Superior temporal gyrus (tissue), 1 donor: ENCODE measurements around the gene CHMP4B.

Experiments used
- DNase-seq: peaks from one replicate; pipeline ENCODE4 v3.0.0-alpha.2; 2016; ENCODE audit errors: extremely low spot score

CHMP4B gene

DNA sequence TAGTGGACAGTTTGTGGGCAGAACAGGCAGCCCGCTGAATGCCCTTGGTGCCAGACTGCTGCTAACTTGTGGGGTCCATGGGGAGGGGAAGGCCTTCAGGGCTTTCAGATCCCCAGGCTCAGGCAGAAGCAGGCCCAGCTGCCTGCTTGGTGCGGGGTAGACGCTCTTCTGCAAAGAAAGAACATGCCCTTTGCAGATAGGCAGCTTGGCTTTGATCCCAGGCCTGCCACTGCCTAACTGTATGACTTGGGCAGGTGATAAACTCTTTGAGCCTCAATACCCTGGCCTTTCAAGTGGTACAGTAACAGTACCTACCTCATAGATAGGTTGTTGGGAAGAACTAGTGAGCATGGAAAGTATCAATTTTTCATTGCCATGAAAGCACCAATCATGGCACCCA lies 28.4 kb downstream of the CHMP4B start:
- no peak for DNase-seq

DNA sequence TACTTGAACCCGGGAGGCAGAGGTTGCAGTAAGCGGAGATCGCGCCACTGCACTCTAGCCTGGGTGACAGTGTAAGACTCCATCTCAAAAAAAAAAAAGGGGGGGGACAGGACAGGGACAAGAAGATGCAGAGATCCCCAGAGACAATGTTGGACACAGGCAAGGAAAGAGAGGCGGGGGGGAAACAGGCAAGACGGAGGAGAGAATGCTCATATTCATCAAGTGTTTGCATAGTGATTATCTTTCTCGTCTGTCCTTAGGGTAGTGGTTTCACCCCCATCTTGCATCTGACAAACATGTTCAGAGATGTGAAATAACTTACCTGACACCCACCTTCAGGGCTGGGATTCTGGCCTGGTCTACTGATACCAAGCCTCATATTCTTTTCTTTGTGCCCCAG lies 29.0 kb downstream of the CHMP4B start:
- DNase-seq = no peak

DNA sequence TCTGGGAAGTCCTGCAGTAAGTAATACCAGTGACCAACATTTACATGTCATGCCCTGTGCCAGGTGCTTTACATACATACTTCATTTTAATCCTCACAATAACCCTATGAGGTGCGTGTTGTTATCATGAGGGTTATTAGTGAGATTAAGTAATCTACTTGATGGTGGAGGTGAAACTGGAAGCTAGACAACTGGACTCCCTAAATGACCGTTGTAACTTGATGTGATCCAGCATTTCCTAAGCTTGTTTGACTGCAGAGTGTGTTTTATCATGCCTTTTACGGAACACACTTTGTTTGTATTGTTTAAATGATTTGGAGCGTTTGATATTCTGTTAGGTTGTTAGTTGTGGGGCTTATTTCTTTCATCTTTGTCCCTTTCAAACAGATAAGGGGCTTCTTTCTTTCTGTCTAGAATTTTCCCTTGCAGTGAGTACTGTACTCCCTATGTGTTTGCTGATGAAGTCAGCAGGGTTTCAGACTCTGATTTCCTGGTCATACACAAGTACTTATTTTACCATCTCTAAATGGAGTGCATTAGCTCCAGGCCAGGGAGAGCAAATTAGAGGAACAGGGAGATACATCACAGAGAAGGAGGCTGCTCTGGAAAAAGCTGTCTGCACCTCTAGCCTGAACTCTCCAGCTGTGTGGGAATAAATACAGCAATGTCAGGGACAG lies 29.7 kb downstream of the CHMP4B start:
- no peak for DNase-seq

DNA sequence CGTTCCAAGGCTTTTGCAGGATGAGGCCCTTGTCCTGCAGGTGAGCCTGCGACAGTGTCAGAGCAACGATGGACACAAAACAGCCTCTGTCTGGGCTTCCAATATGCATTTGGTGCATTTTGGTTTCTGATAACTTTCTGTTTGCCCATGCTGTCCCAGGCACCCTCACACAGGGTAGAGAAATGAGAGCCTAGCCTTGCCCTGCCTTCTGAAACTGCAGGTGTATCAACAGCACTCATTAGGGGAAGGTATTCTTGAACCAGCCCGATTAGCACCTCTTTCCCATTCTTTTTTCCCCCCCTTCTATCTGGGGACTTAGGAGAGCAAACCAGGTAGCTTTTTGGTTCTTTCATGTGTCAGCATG lies 30.3 kb downstream of the CHMP4B start:
- no peak for DNase-seq

DNA sequence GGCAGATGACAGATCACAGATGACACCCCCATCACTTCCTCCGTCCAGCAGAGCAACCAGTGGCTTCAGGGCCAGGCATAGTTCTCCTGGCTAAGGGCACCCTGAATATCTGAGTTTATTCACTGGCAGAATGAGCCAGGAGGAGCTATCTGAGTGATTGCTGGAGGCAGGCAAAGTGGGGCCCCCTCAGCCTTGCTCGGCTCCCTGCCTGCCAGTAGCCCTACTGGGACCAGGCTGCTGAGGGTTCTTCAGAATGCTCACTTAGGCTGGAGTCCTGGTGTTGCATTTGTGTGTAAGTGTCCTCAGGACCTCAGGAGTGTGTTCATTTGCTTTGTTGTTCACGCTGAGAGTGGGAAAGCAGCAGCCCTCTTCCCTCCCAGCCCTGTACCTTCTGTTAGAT lies 31.2 kb downstream of the CHMP4B start:
- no peak for DNase-seq

DNA sequence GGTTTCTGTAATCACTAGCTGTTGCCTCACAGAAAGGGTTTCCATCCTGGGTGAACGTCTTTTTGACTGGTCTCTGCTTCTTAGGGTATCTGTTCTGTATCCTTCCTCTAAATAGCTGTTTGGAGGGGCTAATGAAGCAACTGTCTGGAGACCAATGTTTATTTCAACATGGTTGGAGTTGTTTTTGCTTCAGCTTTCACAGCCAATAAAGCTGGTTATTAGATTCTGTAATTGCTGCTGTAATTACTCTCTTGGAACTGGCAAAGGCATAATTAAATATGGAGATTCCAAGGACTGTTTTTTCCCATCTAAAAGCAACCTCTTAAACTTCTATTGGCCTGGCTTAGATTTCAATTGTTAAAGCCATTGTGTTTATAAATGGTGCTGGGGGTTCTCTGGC lies 31.9 kb downstream of the CHMP4B start:
- DNase-seq = no peak

DNA sequence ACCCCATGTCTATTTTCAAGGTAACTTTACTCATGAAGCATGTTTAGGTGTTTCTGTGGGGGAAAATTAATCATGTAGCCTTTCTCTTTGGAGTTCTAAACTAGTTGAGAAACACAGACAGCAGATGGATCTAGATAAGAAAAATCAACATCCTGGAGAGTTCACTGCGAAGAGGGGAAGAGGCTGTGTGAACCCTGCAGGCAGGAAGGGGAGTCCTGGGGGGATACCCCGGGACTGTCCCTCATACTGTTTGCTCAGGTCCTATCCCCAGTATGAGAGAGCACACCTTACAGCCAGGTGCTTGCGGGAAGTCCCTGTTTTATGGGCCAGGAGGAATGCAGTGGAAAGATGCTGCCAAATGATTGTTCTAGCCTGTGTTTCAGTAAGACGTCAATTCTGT lies 32.7 kb downstream of the CHMP4B start:
- DNase-seq = no peak

DNA sequence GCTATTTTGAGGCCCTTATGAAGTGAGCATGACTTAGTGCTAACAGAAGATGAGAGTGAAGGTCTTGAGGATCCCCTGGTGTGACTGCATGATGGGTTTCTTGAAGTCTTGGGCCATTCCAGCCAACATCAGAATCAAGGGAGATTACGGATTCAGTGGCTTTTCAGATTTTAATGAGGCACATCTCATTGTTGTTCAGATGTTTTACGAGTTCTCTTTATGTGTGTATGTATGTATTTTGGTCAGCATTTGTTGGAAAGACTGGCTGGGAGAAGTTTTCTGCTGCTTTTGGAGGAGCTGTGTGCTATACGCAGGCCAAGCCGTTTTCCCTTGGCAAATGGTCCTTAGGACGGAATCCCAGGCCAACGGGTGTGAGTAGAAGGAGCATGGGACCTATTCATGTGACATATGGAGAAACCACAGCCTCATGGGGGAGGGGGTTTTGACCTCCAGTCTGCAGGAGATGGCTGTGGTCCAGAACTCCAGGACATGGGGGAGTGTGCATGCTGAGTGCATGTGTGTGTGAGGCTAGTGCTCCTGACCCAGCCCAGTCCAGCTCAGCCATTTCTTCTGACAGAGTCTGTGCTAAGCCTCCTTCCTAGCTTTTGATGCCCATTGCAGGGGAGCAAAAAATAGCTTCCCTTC lies 35.3 kb downstream of the CHMP4B start:
- no peak for DNase-seq

DNA sequence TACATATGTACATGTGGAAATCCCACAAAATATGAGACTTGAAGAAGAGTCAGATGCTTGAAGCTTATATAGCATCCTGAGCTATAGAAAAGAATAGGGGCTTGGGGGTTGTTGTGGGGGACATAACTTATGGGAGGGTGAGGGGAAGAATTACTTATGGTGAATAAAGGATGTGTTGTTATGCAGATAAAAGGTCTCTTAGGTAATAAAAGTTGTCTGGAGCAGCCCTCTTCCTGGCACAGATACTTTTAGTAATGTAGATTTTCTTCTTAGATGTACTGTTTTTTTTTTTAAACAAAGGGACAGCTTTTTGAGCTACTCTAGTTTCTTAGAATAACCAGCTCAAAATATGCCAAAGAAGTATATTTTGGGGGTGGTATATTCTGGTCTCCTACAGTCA lies 35.9 kb downstream of the CHMP4B start:
- DNase-seq = no peak

DNA sequence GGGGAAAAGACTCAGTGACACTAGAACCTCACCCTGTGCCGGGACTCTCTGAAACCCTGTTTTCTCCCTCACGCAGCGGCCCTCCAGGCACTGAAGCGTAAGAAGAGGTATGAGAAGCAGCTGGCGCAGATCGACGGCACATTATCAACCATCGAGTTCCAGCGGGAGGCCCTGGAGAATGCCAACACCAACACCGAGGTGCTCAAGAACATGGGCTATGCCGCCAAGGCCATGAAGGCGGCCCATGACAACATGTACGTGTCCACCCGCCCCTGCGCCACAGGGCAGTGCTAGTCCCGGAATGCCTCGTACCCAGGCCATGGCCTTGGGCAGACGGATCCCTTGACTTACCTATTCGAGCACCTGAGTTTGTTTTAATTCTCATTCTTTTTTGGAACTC lies 37.2 kb downstream of the CHMP4B start:
- DNase-seq = no peak

DNA sequence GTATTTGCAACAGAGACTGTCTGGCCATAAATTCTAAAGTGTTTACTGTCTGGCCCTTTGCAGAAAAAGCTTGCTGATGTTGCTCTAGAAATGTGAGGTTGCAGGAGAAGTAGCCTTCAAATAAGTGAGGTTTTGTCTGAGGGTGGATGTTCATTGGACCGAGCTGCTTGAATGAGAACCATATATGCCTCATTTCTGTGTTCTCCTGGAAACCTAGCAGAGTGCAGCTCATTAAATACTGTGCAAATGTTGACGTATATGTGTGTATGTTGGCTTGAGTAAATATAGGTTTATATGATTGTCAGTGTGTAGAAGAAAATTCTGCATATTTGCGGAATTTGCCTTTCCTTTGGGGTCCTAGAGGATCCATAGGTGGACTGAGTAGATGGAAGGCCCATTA lies 39.0 kb downstream of the CHMP4B start:
- DNase-seq = no peak

DNA sequence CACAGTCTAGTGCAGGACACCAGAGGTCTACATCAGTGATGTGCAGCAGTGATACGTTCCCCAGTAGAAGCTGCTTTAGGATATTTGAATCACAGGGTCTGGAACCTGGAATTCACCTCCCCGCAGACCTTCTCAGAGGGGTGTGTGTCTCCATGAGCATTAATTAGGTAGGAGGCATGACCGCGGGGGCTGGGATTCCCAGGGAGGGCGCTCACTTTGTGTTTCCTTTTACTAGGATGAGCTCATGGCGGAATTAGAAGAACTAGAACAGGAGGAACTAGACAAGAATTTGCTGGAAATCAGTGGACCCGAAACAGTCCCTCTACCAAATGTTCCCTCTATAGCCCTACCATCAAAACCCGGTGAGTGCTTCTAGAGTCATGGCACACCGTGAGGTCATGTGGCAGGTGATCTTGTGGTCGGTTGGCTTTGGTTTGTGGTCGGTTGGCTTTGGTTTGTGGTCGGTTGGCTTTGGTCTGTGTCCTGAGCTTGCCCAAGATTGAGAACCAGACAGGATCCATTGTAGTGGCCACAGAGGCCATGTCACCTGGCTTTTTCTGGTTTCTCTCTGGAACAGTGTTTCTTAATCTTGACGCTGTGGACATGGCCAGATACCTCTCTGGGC lies 40.8 kb downstream of the CHMP4B start:
- DNase-seq = no peak

DNA sequence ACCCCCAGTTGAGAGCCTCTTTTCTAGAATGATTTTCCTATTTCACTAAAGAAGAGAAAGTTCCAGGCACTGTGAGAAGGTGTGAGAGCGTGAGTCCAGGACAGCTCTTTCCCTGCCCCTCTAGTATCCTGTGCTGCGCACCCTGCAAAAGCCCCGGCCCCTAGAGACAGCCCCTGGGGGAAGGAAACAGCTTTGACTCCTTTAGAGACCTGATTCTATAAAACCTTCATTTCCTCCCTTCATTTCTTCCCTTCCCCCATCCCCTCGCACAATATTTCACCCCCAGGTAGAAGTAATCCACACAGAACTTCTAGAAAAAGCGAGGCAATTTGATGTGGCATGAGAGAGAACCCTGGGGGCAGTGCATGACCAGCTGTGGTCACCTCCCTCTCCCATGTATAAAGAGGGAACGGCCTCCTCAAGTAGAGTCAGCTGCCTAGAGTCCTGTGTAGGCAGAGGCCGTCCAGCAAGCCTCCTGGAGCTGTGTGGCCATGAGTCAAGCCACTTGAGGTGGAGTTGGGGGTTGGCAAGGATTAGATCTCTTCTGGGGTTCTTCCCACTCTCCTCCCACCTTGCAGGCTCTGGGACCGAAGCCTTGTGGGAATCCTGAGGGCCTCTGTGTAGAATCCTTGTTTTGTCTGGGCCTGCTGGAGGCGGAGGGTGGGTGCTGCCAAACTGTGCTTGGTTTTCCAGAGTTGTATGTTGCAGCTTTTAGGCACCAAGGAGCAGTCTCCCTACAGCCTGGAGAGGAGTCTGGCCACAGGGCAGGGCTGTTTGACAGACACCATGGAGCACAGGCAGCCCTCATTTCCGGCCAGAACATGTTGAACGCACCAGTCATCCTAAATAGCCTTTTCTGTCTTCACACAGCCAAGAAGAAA lies 41.7 kb downstream of the CHMP4B start:
- DNase-seq = no peak

DNA sequence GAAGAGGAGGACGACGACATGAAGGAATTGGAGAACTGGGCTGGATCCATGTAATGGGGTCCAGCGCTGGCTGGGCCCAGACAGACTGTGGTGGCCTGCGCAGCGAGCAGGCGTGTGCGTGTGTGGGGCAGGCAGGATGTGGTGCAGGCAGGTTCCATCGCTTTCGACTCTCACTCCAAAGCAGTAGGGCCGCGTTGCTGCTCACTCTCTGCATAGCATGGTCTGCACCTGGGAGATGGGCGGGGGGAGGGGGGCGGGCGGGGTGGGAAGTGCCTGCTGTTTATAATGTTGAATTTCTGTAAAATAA lies 42.3 kb downstream of the CHMP4B start:
- no peak for DNase-seq

DNA sequence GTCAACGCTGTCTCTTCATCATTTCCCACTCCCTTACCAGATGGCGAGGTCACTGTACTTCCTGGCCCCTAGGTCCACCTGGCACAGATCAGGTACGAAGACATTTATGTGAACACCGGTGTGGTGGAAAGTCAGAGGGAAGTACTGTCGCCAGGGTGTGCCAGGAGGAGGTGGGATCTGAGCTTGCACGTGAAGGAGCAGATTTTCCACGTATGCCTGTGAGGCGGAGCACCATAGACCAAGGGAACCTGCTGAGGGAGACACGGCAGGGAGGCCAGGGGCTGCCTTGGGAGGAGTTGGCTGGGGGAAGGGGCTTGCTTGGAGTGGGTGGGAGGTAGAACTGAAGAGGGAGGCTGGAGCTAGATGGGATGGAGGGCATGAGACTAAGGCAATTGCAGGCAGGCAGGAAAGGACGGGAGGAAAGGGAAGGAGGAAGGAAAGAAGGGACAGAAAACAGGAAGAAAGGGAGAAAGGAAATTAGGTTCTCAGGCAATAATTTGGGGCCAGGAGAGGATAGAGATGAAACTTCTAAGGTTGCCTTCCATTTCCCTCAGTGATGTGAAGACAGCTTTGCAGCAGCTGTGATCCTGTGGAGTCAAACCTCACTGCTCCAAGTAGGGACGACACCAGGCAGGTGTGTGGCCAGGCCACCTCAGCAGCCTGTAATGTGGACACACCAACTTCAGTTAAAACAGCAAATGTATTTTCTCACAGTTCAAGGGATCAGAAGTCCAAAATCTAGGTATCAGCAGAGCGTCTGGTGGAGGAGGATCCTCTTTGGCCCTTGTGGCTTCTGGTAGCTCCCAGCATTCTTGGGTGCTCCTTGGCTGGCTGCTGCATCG lies 46.8 kb downstream of the CHMP4B start:
- DNase-seq = no peak

DNA sequence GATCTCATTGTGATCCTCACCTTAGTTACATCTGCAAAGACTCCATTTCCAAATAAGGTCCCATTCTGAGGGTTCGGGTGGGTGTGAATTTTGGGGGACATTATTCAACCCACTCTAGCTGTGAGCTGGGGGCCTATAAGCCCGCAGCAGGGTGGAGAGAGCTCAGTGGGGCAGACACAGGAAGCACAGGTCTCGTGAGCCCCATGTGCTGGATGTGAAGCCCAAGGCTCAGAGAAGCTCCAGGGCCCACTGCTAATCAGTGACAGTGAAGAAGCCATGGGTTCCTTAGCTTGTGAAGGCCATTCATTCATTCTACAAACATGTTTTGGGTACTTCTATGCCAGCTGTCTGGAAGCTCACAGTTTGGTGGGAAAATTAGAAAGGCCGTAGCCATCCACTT lies 47.5 kb downstream of the CHMP4B start:
- DNase-seq = no peak

DNA sequence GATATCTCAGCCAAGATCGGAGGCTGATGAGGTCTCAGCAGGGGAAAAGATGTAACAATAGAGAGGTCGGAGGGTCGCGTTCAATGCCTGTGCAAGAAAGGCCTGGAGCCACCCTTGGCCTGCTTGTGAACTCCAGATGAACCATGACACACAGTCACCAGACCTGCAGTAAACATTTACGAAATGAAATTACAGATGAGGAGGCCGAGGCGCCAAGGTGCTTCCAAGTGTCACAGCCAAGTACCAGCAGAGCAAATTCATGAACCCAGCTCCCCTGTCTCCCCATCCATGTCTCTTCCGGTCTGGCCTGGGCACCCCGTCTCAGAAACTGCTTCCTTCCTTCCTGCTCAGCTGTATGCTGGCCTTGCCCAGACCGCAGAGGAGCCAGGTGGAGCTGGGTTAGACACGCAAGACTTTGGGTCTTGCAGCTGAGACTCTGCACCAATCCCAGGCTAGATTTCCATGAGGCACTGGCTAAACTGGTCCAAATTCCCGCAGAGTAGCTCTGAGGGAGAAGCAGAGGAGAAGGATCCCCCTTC lies 48.1 kb downstream of the CHMP4B start:
- DNase-seq = no peak

DNA sequence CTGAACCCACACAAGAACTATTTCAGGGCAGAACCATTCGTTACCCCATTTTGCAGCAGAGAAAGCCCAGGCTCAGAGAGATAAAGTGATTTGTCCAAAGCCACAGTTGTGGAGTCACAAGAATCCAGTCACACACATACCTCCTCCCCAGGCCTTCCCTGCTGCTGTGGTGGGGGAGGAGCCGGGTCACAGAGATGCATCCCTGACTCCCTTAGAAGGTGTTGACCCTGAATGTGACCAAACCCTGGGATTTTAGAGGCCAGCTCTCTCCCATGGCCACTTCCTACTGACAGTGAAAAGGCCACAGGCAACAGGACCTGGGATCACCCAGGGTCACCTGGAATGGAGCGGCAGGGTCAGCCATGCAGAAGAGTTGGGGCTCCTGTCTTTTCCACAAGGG lies 48.6 kb downstream of the CHMP4B start:
- no peak for DNase-seq

DNA sequence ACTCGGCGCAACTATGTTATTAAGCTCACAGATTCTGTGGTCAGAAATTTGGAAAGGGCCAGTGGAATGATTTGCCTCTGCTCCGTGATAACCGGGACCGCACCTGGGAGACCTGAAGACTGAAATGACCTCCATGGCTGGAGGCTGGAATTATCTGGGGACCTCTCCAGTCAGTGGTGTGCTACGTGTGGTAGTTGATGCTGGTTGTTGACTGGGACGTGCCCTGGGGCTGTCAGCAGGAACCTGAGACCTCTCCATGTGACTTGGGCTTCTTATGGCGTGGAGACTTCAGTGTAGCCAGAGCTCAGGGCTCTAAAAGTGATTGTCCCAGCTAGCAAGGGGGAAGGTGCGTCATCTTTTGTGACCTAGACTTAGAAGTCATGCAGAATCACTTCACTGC lies 50.3 kb downstream of the CHMP4B start:
- no peak for DNase-seq

DNA sequence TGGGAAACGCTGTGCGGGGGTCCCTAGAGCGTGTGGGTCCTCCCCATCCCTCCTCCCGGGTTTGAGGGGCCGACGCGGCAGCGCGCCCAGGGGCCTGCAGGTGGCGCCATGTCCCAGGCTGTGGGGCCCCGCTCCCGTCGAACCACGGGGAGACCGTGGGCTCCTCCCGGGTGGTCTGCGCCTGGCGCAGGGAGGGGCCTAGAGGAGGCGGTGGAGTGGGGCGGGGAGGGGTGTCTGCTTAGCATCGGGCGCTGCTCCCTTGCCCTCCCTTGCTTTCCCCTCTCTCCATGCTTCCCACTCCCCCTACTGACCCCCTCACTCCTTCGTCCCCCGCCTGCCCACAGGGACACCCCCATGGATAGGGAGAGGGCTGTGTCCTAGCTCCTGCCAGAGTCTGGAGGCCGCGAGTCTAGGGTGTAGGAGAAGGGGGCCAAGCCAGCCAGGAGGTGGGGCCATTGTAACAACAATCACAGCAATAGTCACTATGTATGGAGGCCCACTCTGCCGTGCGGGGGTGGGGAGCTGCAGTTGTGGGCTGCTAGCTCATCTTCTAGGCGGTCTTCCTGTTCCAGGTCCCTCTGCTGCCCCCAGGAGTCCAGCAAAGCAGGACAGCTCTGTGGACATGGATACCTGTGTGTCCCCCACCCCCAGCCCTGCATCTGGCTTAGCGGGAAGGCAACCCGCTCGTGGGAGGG lies 51.7 kb downstream of the CHMP4B start:
- no peak for DNase-seq
